RWPE1 (cell line): ENCODE measurements around the gene MYOZ3.

Experiments
- CTCF ChIA-PET: fragments of 350-600 bp; sonication (Branson Sonifier 250); formaldehyde crosslinking; extraction: SDS; loops from one replicate; lab custom pipeline; 2021; lab: Yijun Ruan, JAX
- POLR2A ChIA-PET: fragments of 400-600 bp; formaldehyde crosslinking; extraction: SDS; loops from one replicate; lab custom pipeline; 2020; ENCODE audit warnings: antibody characterized with exemption; ENCODE audit not compliant: low non-redundant PET; lab: Yijun Ruan, JAX
- DNase-seq: peaks from one replicate; pipeline ENCODE4 v3.0.0; 2012; ENCODE audit warnings: low spot score
- H3K27ac ChIP-seq: fragments of 450-650 bp; 2 replicates; pipeline ENCODE4 v1.5.1; 2017
- CTCF ChIP-seq: fragments of 450-650 bp; conservative IDR thresholded peaks from 2 replicates; pipeline ENCODE4 v1.5.1; 2017; ENCODE audit warnings: low read depth, mild to moderate bottlenecking

MYOZ3 gene

GRCh38 chr5:150647275-150648251 is 13.5 kb upstream of the MYOZ3 start:
- TF ChIP-seq CTCF = no peak
- ChIA-PET CTCF (interaction anchor here (1.0 kb wide), 1 partner anchor 14 kb away, joined by 4 read pairs; no protein-coding TSS in a partner anchor), POLR2A (no interaction called here)
- no peak overlapping the region for H3K27ac ChIP-seq
- no peak for DNase-seq

- H3K27ac ChIP-seq = no peak overlapping the region
- DNase-seq = no peak
- ChIA-PET CTCF (interaction anchor here (0.6 kb wide), 1 partner anchor 91 kb away, joined by 4 read pairs; no protein-coding TSS in a partner anchor), POLR2A (no interaction called here)
- no peak for TF ChIP-seq CTCF
Observed at GRCh38 chr5:150648294-150649107, 12.6 kb upstream of the MYOZ3 start.

GRCh38 chr5:150649108-150650020 is 11.7 kb upstream of the MYOZ3 start:
- H3K27ac ChIP-seq = no peak overlapping the region
- ChIA-PET POLR2A (no interaction called here), CTCF (interaction anchor here (0.6 to 1.3 kb wide), 2 partner anchors 89 to 92 kb away, joined by 3 to 4 read pairs; no protein-coding TSS in a partner anchor)
- no peak for TF ChIP-seq CTCF
- DNase-seq = no peak

GRCh38 chr5:150650021-150651006 is 10.7 kb upstream of the MYOZ3 start:
- no peak for TF ChIP-seq CTCF
- no peak for DNase-seq
- ChIA-PET POLR2A (no interaction called here), CTCF (interaction anchor here (1.3 kb wide), 1 partner anchor 90 kb away, joined by 3 read pairs; no protein-coding TSS in a partner anchor)
- no peak overlapping the region for H3K27ac ChIP-seq

GRCh38 chr5:150651382-150651781 is 9.7 kb upstream of the MYOZ3 start:
- DNase-seq = no peak
- 0 out of 2 replicates have a peak overlapping the region, but pooled peaks have one; percentile 21 for H3K27ac ChIP-seq
- TF ChIP-seq CTCF = no peak
- POLR2A ChIA-PET = no interaction called here
- CTCF ChIA-PET = no interaction called here
